ENCODE results near the gene TBC1D22A. TPM values are rescaled to one million over a fixed set of nuclear protein-coding genes. Genes with fewer than 3 reads are reported as not detected.

The TBC1D22A gene
- total RNA-seq, 2 donors from 2014 or later = 21.0 to 27.9 TPM

DNA sequence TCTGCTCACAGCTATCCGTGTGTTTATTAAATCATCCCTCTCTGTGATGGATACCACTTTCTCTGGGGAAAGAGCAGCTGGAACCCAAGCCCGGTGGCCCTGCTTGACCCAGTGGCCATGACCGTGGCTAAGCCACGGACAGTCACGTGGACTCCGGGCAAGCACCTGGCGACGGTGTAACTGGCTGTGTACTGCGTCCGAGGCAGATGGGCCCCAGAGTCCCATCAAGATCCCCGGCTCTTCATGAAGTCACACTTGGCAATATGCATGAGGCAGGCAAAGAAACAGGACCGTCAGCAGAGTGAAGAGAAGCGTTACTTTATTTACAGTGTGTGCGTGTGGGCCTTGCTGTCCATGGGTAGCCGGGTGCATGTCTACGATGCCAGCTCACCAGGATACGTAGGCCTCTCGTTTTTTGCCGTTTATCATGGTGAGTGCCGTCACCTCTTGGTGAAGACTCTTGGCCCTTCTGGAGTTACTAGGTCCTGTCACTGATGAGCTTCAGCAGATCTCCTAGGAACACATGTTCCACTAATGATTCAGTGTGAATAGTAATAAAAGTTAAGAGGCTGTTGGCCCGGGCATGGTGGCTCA is 366.3 kb downstream of the TBC1D22A start:
- H3K9me3 ChIP-seq (ENCODE audit: control insufficient read depth, low read length) = no peaks in the 10 kb centered on the region
- no peaks in the 10 kb centered on the region for H3K27me3 Mint-ChIP-seq (ENCODE audit: insufficient read depth)
- H3K9ac ChIP-seq (ENCODE audit: extremely low read depth, low read length, poor library complexity, severe bottlenecking) = no peak overlapping the region
- peaks cover 4% of the 10 kb centered on the region for H3K4me1 Mint-ChIP-seq
- H3K4me1 ChIP-seq (ENCODE audit: control insufficient read depth, insufficient read depth, low read length) = no peaks in the 10 kb centered on the region
- no peak overlapping the region for H3K27ac Mint-ChIP-seq
- H3K4me3 ChIP-seq (ENCODE audit: low read length) = no peak overlapping the region
- H3K4me3 Mint-ChIP-seq = no peak overlapping the region
- WGBS, 2 experiments (ENCODE audit: insufficient coverage in 1 of 2, insufficient read length in 1 of 2) = 96% methylated on average over 21 of the region's 21 CpGs
- H3K36me3 Mint-ChIP-seq (ENCODE audit: low read depth) = peaks cover 11% of the 10 kb centered on the region
- TF ChIP-seq, protein P1, sequence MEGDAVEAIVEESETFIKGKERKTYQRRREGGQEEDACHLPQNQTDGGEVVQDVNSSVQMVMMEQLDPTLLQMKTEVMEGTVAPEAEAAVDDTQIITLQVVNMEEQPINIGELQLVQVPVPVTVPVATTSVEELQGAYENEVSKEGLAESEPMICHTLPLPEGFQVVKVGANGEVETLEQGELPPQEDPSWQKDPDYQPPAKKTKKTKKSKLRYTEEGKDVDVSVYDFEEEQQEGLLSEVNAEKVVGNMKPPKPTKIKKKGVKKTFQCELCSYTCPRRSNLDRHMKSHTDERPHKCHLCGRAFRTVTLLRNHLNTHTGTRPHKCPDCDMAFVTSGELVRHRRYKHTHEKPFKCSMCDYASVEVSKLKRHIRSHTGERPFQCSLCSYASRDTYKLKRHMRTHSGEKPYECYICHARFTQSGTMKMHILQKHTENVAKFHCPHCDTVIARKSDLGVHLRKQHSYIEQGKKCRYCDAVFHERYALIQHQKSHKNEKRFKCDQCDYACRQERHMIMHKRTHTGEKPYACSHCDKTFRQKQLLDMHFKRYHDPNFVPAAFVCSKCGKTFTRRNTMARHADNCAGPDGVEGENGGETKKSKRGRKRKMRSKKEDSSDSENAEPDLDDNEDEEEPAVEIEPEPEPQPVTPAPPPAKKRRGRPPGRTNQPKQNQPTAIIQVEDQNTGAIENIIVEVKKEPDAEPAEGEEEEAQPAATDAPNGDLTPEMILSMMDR (conservative IDR thresholded peaks at IDR 0.05) = no peak
- H3K27me3 ChIP-seq (ENCODE audit: control insufficient read depth, insufficient read depth, low read length, poor library complexity, severe bottlenecking) = no peaks in the 10 kb centered on the region
- H3K9me3 Mint-ChIP-seq = no peaks in the 10 kb centered on the region
- H3K27ac ChIP-seq (ENCODE audit: low read depth, low read length) = no peak overlapping the region
- no peak for DNase-seq
- H3K36me3 ChIP-seq (ENCODE audit: control insufficient read depth, insufficient read depth, low read length) = no peaks in the 10 kb centered on the region

DNA sequence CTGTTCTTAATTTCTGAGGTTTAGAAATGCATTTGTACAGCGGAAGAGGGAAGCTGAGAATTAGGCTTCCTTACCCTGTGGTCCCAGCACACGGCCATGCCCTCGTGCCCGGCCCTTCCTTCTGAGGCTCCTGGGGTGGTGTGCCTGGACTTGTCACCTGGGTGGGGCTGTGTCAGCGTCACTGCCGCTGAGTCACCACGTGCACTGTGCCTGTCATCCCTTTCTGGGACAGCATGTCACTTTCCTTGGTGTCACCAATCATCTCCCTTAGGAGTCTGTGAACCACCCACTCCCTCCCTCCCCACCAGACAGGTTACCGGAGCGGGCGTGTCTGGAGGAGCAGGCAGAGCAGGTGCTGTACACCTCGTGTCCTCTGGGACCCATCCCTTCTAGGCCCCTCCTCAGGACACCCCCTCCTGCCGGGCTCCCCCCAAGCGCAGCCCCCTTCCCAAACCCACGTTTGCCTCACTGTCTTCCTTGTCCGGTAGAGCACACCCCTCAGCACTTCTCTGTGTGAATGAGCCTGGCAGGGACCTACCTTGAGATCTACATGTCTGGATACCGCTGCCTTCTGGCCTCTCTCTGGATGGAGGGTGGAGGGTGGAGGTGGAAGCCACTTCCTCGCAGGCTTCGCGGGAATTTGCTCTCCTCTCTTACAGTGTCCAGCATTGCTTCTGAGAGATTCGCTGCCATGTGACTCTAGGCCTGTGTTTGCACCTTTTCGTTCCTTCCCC is 367.6 kb downstream of the TBC1D22A start:
- Mint-ChIP-seq H3K36me3 (ENCODE audit: low read depth) (peaks cover 11% of the 10 kb centered on the region), H3K9me3 (no peaks in the 10 kb centered on the region), H3K4me1 (no peaks in the 10 kb centered on the region), H3K27me3 (ENCODE audit: insufficient read depth) (no peaks in the 10 kb centered on the region), H3K4me3 (no peak overlapping the region), H3K27ac (no peak overlapping the region)
- H3K9me3 ChIP-seq (ENCODE audit: control insufficient read depth, low read length) = no peaks in the 10 kb centered on the region
- WGBS, 2 experiments (ENCODE audit: insufficient coverage in 1 of 2, insufficient read length in 1 of 2) = 88 to 91% methylated on average over 8 to 21 of the region's 21 CpGs
- TF ChIP-seq, protein P1 (conservative IDR thresholded peaks at IDR 0.05) = no peak
- H3K27me3 ChIP-seq (ENCODE audit: control insufficient read depth, insufficient read depth, low read length, poor library complexity, severe bottlenecking) = no peaks in the 10 kb centered on the region
- H3K4me1 ChIP-seq (ENCODE audit: control insufficient read depth, insufficient read depth, low read length) = no peaks in the 10 kb centered on the region
- no peak overlapping the region for H3K4me3 ChIP-seq (ENCODE audit: low read length)
- H3K36me3 ChIP-seq (ENCODE audit: control insufficient read depth, insufficient read depth, low read length) = no peaks in the 10 kb centered on the region
- H3K27ac ChIP-seq (ENCODE audit: low read depth, low read length) = no peak overlapping the region
- DNase-seq = no peak
- no peak overlapping the region for H3K9ac ChIP-seq (ENCODE audit: extremely low read depth, low read length, poor library complexity, severe bottlenecking)

DNA sequence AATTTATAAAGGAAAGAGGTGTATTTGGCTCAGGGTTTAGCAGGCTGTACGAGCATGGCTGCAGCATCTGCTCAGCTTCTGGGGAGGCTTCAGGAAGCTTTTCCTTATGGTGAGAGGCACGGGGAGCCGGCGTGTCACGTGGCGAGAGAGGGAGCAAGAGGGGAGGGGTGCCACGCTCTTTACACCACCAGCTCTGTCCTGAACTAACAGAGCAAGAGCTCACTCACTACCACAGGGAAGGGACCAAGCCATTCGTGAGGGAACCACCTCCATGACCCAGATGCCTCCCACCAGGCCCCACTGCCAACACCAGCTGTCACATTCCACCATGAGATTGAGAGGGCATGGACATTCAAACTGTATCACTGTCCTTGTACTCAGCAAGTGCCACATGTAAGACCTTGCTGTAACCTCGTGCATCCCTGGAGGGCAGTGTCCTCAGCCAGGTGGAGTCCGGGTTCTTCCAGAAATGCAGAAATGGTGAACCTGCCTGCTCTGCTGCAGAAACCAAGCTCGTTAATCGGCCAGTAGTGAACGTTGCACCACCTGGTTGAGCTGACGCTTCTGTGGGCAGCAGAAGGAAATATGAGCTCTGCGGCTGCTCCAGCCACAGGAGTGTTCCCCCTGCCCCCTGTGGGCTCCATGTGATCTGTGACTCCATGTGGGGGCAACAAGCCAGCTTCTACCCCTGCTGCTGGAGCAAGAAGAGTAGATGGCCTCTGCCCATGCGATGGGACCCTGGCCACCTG is 368.6 kb downstream of the TBC1D22A start:
- DNase-seq = no peak
- Histone ChIP-seq H3K27me3 (ENCODE audit: control insufficient read depth, insufficient read depth, low read length, poor library complexity, severe bottlenecking) (no peaks in the 10 kb centered on the region), H3K4me3 (ENCODE audit: low read length) (no peak overlapping the region), H3K27ac (ENCODE audit: low read depth, low read length) (no peak overlapping the region), H3K4me1 (ENCODE audit: control insufficient read depth, insufficient read depth, low read length) (no peaks in the 10 kb centered on the region), H3K36me3 (ENCODE audit: control insufficient read depth, insufficient read depth, low read length) (no peaks in the 10 kb centered on the region), H3K9ac (ENCODE audit: extremely low read depth, low read length, poor library complexity, severe bottlenecking) (no peak overlapping the region), H3K9me3 (ENCODE audit: control insufficient read depth, low read length) (no peaks in the 10 kb centered on the region)
- Mint-ChIP-seq H3K4me3 (no peak overlapping the region), H3K9me3 (no peaks in the 10 kb centered on the region), H3K27me3 (ENCODE audit: insufficient read depth) (no peaks in the 10 kb centered on the region), H3K36me3 (ENCODE audit: low read depth) (peaks cover 11% of the 10 kb centered on the region), H3K27ac (no peak overlapping the region), H3K4me1 (no peaks in the 10 kb centered on the region)
- 91 to 97% methylated on average over 15 to 16 of the region's 16 CpGs for WGBS, 2 experiments (ENCODE audit: insufficient coverage in 1 of 2, insufficient read length in 1 of 2)
- TF ChIP-seq, protein P1 (conservative IDR thresholded peaks at IDR 0.05) = no peak

Measured in endodermal cell (in vitro differentiated cells).